ENCODE data around the gene UGGT2. TPM values are rescaled to one million over a fixed set of nuclear protein-coding genes. Genes with fewer than 3 reads are reported as not detected.

Gene UGGT2
- total and polyA plus RNA-seq, 2 of the 13 experiments (the other 11 are each of a cell fraction or from before 2014, with no cell fraction given): 13.2 to 27.1 TPM

DNA sequence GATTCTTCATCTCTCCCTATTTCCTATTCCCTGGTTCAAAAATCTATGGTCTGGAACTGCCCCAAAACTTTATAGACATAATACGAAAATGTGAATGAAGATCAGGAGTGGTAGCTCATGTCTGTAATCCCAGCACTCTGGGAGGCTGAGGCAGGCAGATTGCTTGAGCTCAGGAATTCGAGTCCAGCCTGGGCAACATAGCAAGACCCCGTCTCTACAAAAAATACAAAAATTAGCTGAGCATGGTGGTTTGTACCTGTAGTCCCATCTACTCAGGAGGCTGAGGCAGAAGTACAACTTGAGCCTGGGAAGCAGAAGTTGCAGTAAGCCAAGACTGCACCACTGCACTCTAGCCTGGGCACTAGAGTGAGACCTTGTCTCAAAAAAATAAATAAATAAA, 35.1 kb downstream of the UGGT2 start:
- WGBS (ENCODE audit: low lambda C conversion rate): 98% methylated on average over 3 of the region's 3 CpGs
- Histone ChIP-seq H3K9ac (ENCODE audit: insufficient read depth, low read depth, low read length) (no peak overlapping the region), H2AFZ (ENCODE audit: low read length) (no peak overlapping the region), H3K4me3 (replicated peaks in 1 of 3; ENCODE audit: insufficient read depth in 1 of 3, low read depth in 2 of 3, low read length in 3 of 3) (no peak overlapping the region), H3K4me2 (ENCODE audit: low read depth, low read length) (no peak overlapping the region), H4K20me1 (ENCODE audit: insufficient read depth, low read length) (no peaks in the 10 kb centered on the region; the same call in 1 of the 2 replicates), H3K27me3 (ENCODE audit: control insufficient read depth in 1 of 2, insufficient read depth in 2 of 2, low read length in 2 of 2) (no peaks in the 10 kb centered on the region), H3K36me3 (replicated peaks in 1 of 2; ENCODE audit: control insufficient read depth in 1 of 2, insufficient read depth in 2 of 2, low read length in 2 of 2) (peaks cover 2 to 6% of the 10 kb centered on the region in 2 experiments; a peak in 1 of 5 replicates), H3K9me3 (ENCODE audit: low read length) (no peaks in the 10 kb centered on the region), H3K4me1 (ENCODE audit: insufficient read depth, low read length) (peaks cover 16% of the 10 kb centered on the region), H3K79me2 (ENCODE audit: insufficient read depth, low read length) (no peaks in the 10 kb centered on the region), H3K27ac (ENCODE audit: extremely low read length, insufficient read depth, low read length) (no peak overlapping the region)
- FAIRE-seq (no peak), DNase-seq (ENCODE audit: low spot score) (no peak), ATAC-seq (no peak)
- intact Hi-C loops (cut with micrococcal nuclease; ENCODE audit: unreplicated experiment): no loop called here
- TF ChIP-seq ZNF703 (CRISPR knock-in tag; IDR thresholded peaks at IDR 0.05; ENCODE audit: borderline replicate concordance) (no peak), ZNF121 (CRISPR knock-in tag; IDR thresholded peaks at IDR 0.05) (peak; percentile 63), ZNF781 (CRISPR knock-in tag; IDR thresholded peaks at IDR 0.05; ENCODE audit: borderline replicate concordance, not compliant biosample characterization) (no peak), ZSCAN9 (CRISPR knock-in tag; IDR thresholded peaks at IDR 0.05; ENCODE audit: borderline replicate concordance) (no peak), ERF (CRISPR knock-in tag; IDR thresholded peaks at IDR 0.05) (no peak)
- in situ Hi-C loops (cut with HindIII; ENCODE audit: extremely low pct_ligation_motif_present, low pct_unique_long_range_greater_than_20kb): loop anchor here (25.0 kb wide), 1 partner anchor 944 kb away; no protein-coding TSS in a partner anchor
- POLR2A ChIA-PET: no interaction called here
- BruUV-seq (replicated peaks): no TSS peak
- CTCF ChIA-PET (ENCODE audit: low intra/inter-chr PET ratio, low total read pairs): no interaction called here

DNA sequence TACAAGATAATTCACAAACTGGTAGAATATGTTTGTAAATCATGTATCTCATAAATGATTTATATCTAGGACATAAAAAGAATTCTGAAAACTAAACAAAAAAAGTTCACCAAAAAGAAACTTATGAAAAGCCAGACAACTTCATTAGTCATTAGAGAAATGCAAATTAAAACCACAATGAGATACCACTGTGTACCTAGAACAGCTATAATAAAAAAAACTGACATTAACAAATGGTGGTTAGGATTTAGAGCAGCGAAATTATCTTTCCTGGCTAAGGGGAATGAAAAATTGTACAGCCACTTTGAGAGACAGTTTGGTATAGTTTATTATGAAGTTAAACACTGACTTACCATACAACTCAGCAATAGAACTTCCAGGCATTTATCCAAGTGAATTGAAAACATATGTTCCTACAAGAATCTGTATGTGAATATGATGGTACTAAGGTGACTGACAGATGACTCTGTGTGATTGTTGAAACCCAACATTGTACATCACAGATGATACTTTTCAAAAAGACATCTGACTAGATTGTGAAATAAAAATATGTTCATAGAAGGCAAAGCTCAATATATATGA, 41.8 kb downstream of the UGGT2 start:
- H2AFZ ChIP-seq (ENCODE audit: low read length): no peak overlapping the region
- H3K27me3 ChIP-seq (ENCODE audit: control insufficient read depth in 1 of 2, insufficient read depth in 2 of 2, low read length in 2 of 2): no peaks in the 10 kb centered on the region
- ChIA-PET CTCF (ENCODE audit: low intra/inter-chr PET ratio, low total read pairs) (no interaction called here), POLR2A (no interaction called here)
- no peak overlapping the region for H3K4me3 ChIP-seq (replicated peaks in 1 of 3; ENCODE audit: insufficient read depth in 1 of 3, low read depth in 2 of 3, low read length in 3 of 3)
- no TSS peak for BruUV-seq (replicated peaks)
- FAIRE-seq: no peak
- no peak for DNase-seq (ENCODE audit: low spot score)
- H4K20me1 ChIP-seq (ENCODE audit: insufficient read depth, low read length): no peaks in the 10 kb centered on the region
- no peaks in the 10 kb centered on the region for H3K4me1 ChIP-seq (ENCODE audit: insufficient read depth, low read length)
- no peak overlapping the region for H3K9ac ChIP-seq (ENCODE audit: insufficient read depth, low read depth, low read length)
- intact Hi-C loops (cut with micrococcal nuclease; ENCODE audit: unreplicated experiment) (no loop called here), in situ Hi-C loops (cut with HindIII; ENCODE audit: extremely low pct_ligation_motif_present, low pct_unique_long_range_greater_than_20kb) (loop anchor here (25.0 kb wide), 1 partner anchor 951 kb away; no protein-coding TSS in a partner anchor)
- H3K4me2 ChIP-seq (ENCODE audit: low read depth, low read length): no peak overlapping the region
- peaks cover 13% of the 10 kb centered on the region; the same call in 1 of the 2 replicates for H3K9me3 ChIP-seq (ENCODE audit: low read length)
- no peak for ATAC-seq
- no peaks in the 10 kb centered on the region for H3K79me2 ChIP-seq (ENCODE audit: insufficient read depth, low read length)
- WGBS (ENCODE audit: low lambda C conversion rate): 96% methylated on average over 1 of the region's 1 CpG
- H3K36me3 ChIP-seq (replicated peaks in 1 of 2; ENCODE audit: control insufficient read depth in 1 of 2, insufficient read depth in 2 of 2, low read length in 2 of 2): 0 out of 5 replicates have a peak, but pooled peaks cover 0 to 3% of the 10 kb centered on the region in 2 experiments
- H3K27ac ChIP-seq (ENCODE audit: extremely low read length, insufficient read depth, low read length): no peak overlapping the region
- TF ChIP-seq BCL6 (CRISPR knock-in tag; IDR thresholded peaks at IDR 0.05): no peak
- TF ChIP-seq, protein P1, sequence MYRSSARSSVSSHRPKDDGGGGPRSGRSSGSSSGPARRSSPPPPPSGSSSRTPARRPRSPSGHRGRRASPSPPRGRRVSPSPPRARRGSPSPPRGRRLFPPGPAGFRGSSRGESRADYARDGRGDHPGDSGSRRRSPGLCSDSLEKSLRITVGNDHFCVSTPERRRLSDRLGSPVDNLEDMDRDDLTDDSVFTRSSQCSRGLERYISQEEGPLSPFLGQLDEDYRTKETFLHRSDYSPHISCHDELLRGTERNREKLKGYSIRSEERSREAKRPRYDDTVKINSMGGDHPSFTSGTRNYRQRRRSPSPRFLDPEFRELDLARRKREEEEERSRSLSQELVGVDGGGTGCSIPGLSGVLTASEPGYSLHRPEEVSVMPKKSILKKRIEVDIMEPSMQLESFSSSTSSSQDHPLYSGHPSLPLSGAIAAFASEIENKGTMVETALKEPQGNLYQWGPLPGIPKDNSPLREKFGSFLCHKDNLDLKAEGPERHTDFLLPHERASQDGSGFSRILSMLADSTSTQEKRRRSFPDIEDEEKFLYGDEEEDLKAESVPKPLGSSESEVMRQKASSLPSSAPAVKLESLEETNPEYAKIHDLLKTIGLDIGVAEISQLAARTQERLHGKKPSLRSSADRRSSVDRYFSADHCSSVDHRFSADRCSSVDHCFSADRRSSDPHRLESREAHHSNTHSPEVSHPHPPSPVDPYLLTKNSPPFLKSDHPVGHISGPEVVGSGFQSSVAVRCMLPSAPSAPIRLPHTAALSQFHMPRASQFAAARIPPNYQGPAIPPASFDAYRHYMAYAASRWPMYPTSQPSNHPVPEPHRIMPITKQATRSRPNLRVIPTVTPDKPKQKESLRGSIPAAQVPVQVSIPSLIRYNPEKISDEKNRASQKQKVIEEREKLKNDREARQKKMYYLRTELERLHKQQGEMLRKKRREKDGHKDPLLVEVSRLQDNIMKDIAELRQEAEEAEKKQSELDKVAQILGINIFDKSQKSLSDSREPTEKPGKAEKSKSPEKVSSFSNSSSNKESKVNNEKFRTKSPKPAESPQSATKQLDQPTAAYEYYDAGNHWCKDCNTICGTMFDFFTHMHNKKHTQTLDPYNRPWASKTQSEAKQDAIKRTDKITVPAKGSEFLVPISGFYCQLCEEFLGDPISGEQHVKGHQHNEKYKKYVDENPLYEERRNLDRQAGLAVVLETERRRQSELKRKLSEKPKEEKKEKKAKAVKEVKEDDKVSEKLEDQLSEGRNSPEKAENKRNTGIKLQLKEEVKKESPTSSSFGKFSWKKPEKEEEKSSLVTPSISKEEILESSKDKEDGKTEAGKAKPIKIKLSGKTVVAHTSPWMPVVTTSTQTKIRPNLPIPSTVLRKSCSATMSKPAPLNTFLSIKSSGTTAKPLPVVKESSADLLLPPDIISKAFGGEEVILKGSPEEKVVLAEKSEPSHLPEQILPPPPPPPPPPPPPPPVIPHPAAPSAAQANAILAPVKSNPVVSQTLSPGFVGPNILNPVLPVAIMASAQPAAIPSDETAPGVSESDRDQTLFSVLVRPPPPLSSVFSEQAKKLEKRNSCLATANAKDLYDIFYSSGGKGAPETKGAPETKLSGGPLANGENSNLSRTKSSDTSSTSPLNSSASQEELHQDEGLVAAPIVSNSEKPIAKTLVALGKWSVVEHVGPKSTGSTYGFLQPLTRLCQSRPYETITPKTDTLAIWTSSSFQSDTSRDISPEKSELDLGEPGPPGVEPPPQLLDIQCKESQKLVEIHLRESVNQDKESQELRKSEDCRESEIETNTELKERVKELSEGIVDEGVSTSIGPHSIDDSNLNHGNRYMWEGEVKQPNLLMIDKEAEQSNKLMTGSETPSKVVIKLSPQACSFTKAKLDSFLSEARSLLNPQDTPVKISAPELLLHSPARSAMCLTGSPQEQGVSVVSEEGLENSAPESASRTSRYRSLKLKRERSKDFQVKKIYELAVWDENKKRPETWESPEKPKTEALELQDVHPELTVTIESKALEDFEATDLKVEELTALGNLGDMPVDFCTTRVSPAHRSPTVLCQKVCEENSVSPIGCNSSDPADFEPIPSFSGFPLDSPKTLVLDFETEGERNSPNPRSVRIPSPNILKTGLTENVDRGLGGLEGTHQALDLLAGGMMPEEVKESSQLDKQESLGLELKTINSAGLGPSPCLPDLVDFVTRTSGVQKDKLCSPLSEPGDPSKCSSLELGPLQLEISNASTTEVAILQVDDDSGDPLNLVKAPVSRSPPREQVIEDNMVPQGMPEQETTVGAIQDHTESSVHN (CRISPR knock-in tag; IDR thresholded peaks at IDR 0.05): no peak
- no peak for TF ChIP-seq RORA (CRISPR knock-in tag; IDR thresholded peaks at IDR 0.05)
- no peak for TF ChIP-seq ZNF34 (CRISPR knock-in tag; IDR thresholded peaks at IDR 0.05; ENCODE audit: borderline replicate concordance)
- no peak for TF ChIP-seq RBM39 (IDR thresholded peaks at IDR 0.05; ENCODE audit: low read depth, low read length, poor library complexity, severe bottlenecking)
- TF ChIP-seq FOXK2 (IDR thresholded peaks at IDR 0.05): no peak
